Suprapubic skin (tissue), 3 donors: ENCODE results near the gene KRTAP5-3.

Experiments
- CTCF ChIP-seq, 2 donors: fragments of 200-600 bp in 1 of 2; fragments of 450-650 bp in 1 of 2; sonication (generic) in 1 of 2; IDR thresholded peaks; one replicate each; pipeline ENCODE4 v1.5.1; 2016 to 2019; ENCODE audit warnings: antibody characterized with exemption in 2 of 2, mild to moderate bottlenecking in 1 of 2, moderate library complexity in 1 of 2
- EP300 ChIP-seq: sonication (generic); formaldehyde crosslinking; IDR thresholded peaks from one replicate; pipeline ENCODE4 v1.6.1; 2017; ENCODE audit warnings: antibody characterized with exemption
- POLR2A ChIP-seq, 2 donors: fragments of 450-650 bp; IDR thresholded peaks; one replicate each; pipeline ENCODE4 v1.6.1; 2017; ENCODE audit warnings: antibody characterized with exemption in 2 of 2, mild to moderate bottlenecking in 2 of 2, moderate library complexity in 2 of 2

- TF ChIP-seq EP300 (no peak), CTCF (IDR thresholded peaks at IDR 0.05) (no peak), POLR2A (IDR thresholded peaks at IDR 0.05) (no peak)
Measured at GRCh38 chr11:1576825-1577224, 31.4 kb downstream of the KRTAP5-3 start.
